IMR-90 (cell line): ENCODE data around the gene GLYATL1.

ENCODE experiments used
- BHLHE40 ChIP-seq: fragments of 150-350 bp; IDR thresholded peaks from 2 replicates; pipeline ENCODE4 v1.6.1; 2016; ENCODE audit warnings: mild to moderate bottlenecking, low read depth, low read length
- POLR2A ChIP-seq: IDR thresholded peaks from 2 replicates; pipeline ENCODE4 v1.6.1; 2012; ENCODE audit warnings: mild to moderate bottlenecking, low read depth, low read length
- TF ChIP-seq, protein P1 (sequence below): conservative IDR thresholded peaks from 2 replicates; pipeline ENCODE4 v1.5.1; 2012; ENCODE audit warnings: mild to moderate bottlenecking, low read depth, low read length, improper control_type of control experiment
- TF ChIP-seq, protein P2 (sequence below): fragments of 150-350 bp; IDR thresholded peaks from 2 replicates; pipeline ENCODE4 v1.6.1; 2017; ENCODE audit warnings: mild to moderate bottlenecking, antibody characterized with exemption, low read length, low read depth

DNA sequence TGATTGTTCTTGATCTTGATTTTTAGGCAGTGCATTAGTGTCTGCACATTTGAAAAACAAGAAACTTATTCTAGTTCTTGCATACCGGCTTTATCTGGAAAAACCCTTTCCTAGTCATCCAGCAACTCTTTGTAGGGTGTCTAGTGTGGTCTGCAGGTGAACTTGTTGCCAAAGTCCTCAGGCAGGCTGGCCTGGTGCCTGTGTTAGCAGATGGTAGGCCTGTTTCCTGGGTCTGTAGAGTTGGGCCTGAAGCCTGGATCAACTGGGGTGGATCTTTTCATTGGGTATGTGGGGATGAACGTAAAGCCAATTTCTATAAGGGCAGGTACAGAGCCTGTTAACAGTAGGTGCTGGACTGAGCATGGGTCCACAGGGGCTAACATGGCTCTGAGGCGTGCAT lies 5.6 kb upstream of the GLYATL1 start:
- TF ChIP-seq, protein P1, sequence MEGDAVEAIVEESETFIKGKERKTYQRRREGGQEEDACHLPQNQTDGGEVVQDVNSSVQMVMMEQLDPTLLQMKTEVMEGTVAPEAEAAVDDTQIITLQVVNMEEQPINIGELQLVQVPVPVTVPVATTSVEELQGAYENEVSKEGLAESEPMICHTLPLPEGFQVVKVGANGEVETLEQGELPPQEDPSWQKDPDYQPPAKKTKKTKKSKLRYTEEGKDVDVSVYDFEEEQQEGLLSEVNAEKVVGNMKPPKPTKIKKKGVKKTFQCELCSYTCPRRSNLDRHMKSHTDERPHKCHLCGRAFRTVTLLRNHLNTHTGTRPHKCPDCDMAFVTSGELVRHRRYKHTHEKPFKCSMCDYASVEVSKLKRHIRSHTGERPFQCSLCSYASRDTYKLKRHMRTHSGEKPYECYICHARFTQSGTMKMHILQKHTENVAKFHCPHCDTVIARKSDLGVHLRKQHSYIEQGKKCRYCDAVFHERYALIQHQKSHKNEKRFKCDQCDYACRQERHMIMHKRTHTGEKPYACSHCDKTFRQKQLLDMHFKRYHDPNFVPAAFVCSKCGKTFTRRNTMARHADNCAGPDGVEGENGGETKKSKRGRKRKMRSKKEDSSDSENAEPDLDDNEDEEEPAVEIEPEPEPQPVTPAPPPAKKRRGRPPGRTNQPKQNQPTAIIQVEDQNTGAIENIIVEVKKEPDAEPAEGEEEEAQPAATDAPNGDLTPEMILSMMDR: no peak
- TF ChIP-seq POLR2A (no peak), BHLHE40 (no peak)
- TF ChIP-seq, protein P2, sequence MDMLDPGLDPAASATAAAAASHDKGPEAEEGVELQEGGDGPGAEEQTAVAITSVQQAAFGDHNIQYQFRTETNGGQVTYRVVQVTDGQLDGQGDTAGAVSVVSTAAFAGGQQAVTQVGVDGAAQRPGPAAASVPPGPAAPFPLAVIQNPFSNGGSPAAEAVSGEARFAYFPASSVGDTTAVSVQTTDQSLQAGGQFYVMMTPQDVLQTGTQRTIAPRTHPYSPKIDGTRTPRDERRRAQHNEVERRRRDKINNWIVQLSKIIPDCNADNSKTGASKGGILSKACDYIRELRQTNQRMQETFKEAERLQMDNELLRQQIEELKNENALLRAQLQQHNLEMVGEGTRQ: no peak
